ENCODE results near the gene EIF4EBP2.

EIF4EBP2 gene

GRCh38 chr10:70379581-70380176, 24.3 kb upstream of the EIF4EBP2 start:
- no peak for DNase-seq (ENCODE audit: low read depth)

DNA sequence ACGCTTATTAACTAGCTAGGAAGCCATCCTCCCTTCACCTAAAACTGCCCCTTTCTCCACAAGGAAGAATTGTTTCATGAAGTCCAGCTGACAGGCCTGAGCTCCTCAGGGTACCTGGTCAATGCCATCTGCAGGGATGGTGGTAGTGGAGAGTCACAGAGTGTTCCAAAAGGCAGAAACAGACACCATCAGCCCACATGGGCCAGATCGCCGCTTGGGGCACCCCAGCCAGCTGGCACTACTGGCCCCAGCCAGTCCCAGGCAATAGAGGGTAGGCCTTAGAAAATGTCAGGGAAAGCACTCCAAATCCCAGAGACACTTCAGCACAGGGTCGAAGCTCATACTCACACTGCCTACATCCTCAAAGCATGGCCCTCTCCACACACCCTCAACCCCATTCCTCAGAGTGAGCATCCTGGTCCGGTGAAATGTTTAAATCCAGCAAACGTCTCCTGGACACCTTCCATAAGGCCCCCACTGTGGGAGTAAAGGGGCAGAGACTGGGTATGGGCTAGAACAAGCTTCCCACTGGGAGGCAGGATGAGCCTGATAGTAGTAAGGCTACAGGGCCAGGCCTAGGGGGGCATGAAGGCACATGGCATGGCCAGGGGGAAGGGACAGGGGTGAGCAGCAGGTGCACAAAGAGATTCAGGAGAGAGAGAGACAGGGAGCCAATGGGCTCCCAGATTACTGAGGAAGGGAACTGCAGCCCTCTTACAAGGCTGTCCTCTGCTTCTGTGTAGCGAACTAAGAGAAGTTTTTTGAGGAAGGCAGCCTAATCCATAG, 23.4 kb upstream of the EIF4EBP2 start:
- DNase-seq (ENCODE audit: low read depth) = no peak

- DNase-seq (ENCODE audit: low read depth) = no peak
Measured at GRCh38 chr10:70381471-70382421, 22.2 kb upstream of the EIF4EBP2 start.

GRCh38 chr10:70391654-70392053, 12.3 kb upstream of the EIF4EBP2 start:
- DNase-seq (ENCODE audit: low read depth) = no peak

DNA sequence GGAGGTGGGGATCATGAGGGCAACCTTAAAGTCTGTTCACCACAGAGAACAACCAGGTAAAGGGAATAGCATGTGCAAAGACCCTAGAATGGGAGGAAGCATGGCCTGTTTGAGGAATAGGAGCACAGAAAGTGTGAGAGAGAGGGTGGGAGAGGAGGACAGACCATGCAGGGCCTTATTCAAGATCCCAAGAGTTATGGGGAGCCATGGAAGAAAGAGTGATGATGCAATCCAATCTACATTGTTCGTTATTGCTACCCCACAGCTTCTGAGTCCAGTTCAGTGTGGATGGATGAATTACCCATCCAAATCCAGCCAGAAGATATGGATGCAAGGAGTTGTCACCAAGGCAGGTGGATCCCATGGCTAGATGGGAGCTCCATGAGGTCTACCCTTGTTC, 7.8 kb upstream of the EIF4EBP2 start:
- DNase-seq (ENCODE audit: low read depth) = no peak

GRCh38 chr10:70399177-70399576, 4.8 kb upstream of the EIF4EBP2 start:
- no peak for DNase-seq (ENCODE audit: low read depth)

DNA sequence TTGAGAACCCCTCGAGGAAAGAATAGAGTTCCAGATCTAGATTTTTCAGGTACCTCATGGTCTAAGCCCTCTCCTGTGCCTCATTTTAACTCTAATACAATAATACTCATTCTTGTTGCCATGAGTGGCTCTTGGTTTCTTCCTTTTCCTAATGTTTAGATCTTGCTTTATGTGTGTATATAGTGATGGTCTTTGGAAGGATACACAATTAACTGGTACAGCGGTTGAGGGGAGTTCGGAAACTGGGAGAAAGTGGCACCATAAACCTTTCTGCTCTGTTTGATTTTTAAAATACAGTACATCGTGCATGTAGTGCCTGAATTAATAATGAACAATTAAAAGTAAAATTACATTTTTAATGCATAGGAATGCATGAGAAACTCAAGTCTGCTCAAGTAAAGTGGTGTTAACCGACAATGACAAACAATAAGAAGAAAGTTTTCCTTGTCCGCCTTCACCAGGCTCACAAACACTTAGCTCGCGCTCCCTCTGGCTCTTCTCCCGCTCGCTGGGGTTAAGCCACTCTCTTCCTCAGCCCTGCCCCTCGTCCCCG, 386 bp upstream of the EIF4EBP2 start:
- no peak for DNase-seq (ENCODE audit: low read depth)

DNA sequence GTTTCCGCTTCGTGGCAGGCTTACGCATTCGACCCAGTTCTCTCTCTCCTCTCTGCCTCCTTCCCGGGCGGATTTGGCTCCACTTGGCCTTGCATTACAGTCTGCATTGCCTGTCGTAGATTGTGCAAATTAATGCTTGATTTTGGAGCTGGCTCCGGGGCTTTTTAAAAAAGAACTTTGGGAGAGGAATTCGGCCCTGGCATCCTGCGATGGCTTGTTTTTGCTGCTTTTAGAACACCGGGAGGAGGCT, 767 bp downstream of the EIF4EBP2 start:
- DNase-seq (ENCODE audit: low read depth) = no peak

DNA sequence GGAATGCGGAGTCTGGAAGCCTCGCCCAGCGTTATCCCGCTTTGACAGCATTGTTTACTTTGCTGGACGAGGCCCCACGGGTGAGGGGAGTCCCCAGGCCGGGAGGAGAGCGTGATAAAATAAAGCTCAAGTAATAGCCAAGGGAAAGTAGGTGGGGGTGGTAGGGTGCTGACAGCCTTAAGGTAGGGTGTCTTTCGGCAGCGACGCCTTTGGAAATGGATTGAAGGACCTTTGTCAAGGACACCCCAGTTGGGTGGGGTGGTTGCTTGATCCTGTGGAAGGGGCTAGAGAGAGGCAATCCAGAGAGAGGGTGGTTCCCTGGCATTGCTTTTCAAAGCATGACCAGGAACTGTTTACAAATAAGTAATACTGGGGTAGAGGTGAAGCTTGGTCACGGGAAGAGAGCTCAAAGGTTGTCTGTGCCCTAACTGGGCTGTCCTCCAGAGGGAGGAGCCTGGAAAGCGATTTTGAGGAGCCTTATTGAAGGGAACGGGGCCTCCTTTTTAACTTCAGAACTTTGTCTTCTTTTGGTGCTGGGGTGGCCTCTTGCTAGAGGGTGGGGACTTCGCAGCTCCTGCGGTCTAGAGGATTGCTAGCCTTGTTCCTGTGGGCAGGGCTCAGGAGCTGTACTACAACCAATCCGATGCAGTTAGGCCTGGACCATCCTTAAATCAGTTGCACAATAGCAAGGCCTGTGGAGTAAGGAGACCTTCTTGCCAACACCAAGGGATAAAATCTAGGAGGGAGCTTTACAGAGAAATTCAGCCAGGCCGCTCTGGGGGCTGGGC, 1.3 kb downstream of the EIF4EBP2 start:
- no peak for DNase-seq (ENCODE audit: low read depth)

GRCh38 chr10:70409772-70410171, 5.8 kb downstream of the EIF4EBP2 start:
- no peak for DNase-seq (ENCODE audit: low read depth)

DNA sequence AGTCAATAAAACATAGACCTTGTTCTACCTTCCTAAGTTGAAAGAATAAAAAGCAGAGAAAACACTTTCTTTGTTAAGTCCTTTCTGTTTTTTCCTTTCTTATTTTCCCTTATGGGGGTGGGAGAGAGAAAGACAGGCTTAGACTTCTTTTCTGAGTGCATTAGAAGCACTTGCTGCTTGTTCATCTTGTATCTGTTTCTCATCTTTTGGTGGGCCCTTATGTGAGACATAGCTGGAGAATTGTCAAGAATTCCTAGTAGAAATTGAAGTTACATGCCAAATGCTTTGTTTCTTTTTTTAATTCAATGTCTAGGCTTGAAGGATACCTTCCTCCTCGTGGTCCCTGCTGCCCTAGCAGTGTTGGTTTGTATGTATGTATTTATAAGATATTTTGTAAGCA, 6.7 kb downstream of the EIF4EBP2 start:
- DNase-seq (ENCODE audit: low read depth) = no peak

GRCh38 chr10:70412356-70412755, 8.4 kb downstream of the EIF4EBP2 start:
- DNase-seq (ENCODE audit: low read depth) = no peak

GRCh38 chr10:70417568-70417967, 13.6 kb downstream of the EIF4EBP2 start:
- DNase-seq (ENCODE audit: low read depth) = no peak

DNA sequence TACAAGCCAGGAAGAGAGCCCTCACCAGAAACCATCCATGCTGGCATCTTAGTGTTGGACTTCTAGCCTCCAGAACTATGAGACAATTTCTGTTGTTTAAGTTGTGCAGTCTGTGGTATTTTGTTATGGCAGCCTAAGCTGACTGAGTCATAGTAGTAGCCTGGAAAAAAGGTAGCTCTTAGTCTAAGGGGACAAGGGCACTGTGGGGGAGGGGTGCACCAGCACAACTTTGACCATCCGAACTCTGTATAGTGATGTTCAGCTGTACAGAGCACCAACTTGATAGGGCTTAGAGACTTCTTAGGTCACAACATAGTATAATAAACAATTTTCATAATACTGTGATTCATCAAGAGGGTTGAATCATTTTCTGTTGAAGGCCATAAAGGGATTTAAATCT, 14.3 kb downstream of the EIF4EBP2 start:
- no peak for DNase-seq (ENCODE audit: low read depth)

GRCh38 chr10:70418713-70419112, 14.8 kb downstream of the EIF4EBP2 start:
- no peak for DNase-seq (ENCODE audit: low read depth)

- DNase-seq (ENCODE audit: low read depth) = no peak
Measured at GRCh38 chr10:70424320-70424719, 20.4 kb downstream of the EIF4EBP2 start.

GRCh38 chr10:70425096-70425495, 21.2 kb downstream of the EIF4EBP2 start:
- no peak for DNase-seq (ENCODE audit: low read depth)

- DNase-seq (ENCODE audit: low read depth) = no peak
Measured at GRCh38 chr10:70426823-70427222, 22.9 kb downstream of the EIF4EBP2 start.

- DNase-seq (ENCODE audit: low read depth) = no peak
Measured at GRCh38 chr10:70430493-70431445, 26.8 kb downstream of the EIF4EBP2 start.

- DNase-seq (ENCODE audit: low read depth) = no peak
Measured at GRCh38 chr10:70432101-70432500, 28.2 kb downstream of the EIF4EBP2 start.
